ENCODE data around the gene HMGN1. TPM values are rescaled to one million over a fixed set of nuclear protein-coding genes. Genes with fewer than 3 reads are reported as not detected.

Gene HMGN1
- total RNA-seq, 2 donors from 2014 or later, result 37.1 to 39.6 TPM

DNA sequence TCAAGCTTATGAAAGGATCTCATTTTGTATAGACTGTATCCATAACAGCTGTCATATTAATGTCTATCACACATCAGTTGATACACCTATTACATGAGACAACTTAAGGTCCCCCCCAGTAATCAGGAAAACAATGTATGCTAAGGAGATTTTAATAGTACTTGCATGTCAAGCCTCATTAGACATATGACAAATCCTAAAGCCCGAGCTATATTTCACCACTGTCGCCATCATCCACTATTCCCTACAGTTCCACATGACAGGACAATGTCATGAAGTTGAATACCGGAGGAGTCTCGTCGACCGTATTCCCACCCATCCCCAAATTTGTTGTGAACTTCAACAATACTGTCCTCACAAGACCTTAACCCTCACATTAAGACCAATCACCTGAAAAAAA, 3.4 kb downstream of the HMGN1 start:
- DNase-seq (ENCODE audit: low spot score), result no peak
- H3K36me3 ChIP-seq, result peaks cover 29% of the 10 kb centered on the region
- TF ChIP-seq, protein P1, sequence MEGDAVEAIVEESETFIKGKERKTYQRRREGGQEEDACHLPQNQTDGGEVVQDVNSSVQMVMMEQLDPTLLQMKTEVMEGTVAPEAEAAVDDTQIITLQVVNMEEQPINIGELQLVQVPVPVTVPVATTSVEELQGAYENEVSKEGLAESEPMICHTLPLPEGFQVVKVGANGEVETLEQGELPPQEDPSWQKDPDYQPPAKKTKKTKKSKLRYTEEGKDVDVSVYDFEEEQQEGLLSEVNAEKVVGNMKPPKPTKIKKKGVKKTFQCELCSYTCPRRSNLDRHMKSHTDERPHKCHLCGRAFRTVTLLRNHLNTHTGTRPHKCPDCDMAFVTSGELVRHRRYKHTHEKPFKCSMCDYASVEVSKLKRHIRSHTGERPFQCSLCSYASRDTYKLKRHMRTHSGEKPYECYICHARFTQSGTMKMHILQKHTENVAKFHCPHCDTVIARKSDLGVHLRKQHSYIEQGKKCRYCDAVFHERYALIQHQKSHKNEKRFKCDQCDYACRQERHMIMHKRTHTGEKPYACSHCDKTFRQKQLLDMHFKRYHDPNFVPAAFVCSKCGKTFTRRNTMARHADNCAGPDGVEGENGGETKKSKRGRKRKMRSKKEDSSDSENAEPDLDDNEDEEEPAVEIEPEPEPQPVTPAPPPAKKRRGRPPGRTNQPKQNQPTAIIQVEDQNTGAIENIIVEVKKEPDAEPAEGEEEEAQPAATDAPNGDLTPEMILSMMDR (IDR thresholded peaks at IDR 0.05), result no peak
- H3K4me1 ChIP-seq, result peaks cover 0 to 30% of the 10 kb centered on the region in 2 donors
- peak overlapping the region in 1 of 2 donors; percentile 16 for H3K27ac ChIP-seq
- H3K9me3 ChIP-seq, result no peaks in the 10 kb centered on the region
- H3K4me3 ChIP-seq, result no peak overlapping the region
- no peaks in the 10 kb centered on the region for H3K27me3 ChIP-seq

DNA sequence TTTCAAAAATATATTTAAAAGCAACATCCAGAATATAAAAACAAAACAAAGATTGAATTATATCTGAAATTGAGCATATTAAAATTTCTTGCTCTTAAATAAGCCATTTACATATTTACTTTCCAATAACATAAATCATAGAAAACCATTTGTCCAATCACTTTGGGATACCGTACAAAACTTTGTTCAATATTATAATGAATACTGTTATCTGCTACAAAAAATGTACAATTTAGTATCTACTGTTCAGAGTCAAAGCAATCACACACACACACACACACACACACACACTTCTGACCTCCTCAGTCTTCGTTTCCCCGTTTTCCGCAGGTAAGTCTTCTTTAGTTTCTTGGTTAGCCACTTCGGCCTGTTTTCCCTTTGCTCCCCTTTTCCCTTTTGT, 4.0 kb downstream of the HMGN1 start:
- Histone ChIP-seq H3K4me1 (peaks cover 0 to 29% of the 10 kb centered on the region in 2 donors), H3K4me3 (no peak overlapping the region), H3K27ac (no peak overlapping the region), H3K36me3 (peaks cover 29% of the 10 kb centered on the region), H3K27me3 (no peaks in the 10 kb centered on the region), H3K9me3 (no peaks in the 10 kb centered on the region)
- no peak for DNase-seq (ENCODE audit: low spot score)
- TF ChIP-seq, protein P1 (IDR thresholded peaks at IDR 0.05), result no peak

- H3K36me3 ChIP-seq, result peaks cover 29% of the 10 kb centered on the region
- no peaks in the 10 kb centered on the region for H3K9me3 ChIP-seq
- DNase-seq (ENCODE audit: low spot score), result no peak
- H3K27me3 ChIP-seq, result no peaks in the 10 kb centered on the region
- H3K27ac ChIP-seq, result no peak overlapping the region
- H3K4me1 ChIP-seq, result peaks cover 0 to 14% of the 10 kb centered on the region in 2 donors
- no peak overlapping the region for H3K4me3 ChIP-seq
- TF ChIP-seq, protein P1 (IDR thresholded peaks at IDR 0.05), result no peak
Observed at GRCh38 chr21:39341249-39341923, 7.5 kb downstream of the HMGN1 start.

DNA sequence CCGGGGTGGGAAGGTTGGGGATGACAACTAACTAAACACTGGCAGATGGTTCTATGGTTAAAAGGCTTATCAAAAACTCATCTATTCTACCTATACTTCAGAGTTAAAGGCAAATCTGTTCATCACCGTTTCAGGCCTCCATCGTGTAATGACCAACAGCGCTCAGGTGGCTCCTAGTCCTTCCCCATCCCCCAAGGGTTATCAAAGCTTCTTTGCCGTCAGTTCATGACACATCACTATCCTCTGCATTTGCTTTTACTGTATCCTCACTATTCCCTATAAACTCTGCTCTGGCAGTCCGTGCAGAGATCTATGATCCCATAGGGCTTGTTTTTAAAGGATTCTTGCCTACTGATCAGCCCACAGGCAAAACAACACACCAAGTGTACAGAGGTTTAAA, 8.2 kb downstream of the HMGN1 start:
- H3K27ac ChIP-seq, result no peak overlapping the region
- no peak overlapping the region for H3K4me3 ChIP-seq
- TF ChIP-seq, protein P1 (IDR thresholded peaks at IDR 0.05), result no peak
- H3K27me3 ChIP-seq, result no peaks in the 10 kb centered on the region
- H3K36me3 ChIP-seq, result peaks cover 29% of the 10 kb centered on the region
- no peak for DNase-seq (ENCODE audit: low spot score)
- H3K4me1 ChIP-seq, result peaks cover 0 to 8% of the 10 kb centered on the region in 2 donors
- no peaks in the 10 kb centered on the region for H3K9me3 ChIP-seq

- H3K27ac ChIP-seq, result no peak overlapping the region
- no peaks in the 10 kb centered on the region for H3K9me3 ChIP-seq
- H3K4me1 ChIP-seq, result no peaks in the 10 kb centered on the region
- no peaks in the 10 kb centered on the region for H3K27me3 ChIP-seq
- peaks cover 24% of the 10 kb centered on the region for H3K36me3 ChIP-seq
- TF ChIP-seq, protein P1 (IDR thresholded peaks at IDR 0.05), result no peak
- no peak overlapping the region for H3K4me3 ChIP-seq
- DNase-seq (ENCODE audit: low spot score), result no peak
Observed at GRCh38 chr21:39339231-39339630, 9.7 kb downstream of the HMGN1 start.
